Prostate gland (tissue), 2 donors: Measurements from ENCODE around the gene TNRC6C. TPM values are rescaled to one million over a fixed set of nuclear protein-coding genes. Genes with fewer than 3 reads are reported as not detected.

Source experiments
- DNase-seq: peaks from one replicate; pipeline ENCODE4 v3.0.0-alpha.2; 2019; ENCODE audit warnings: low spot score
- H3K27ac ChIP-seq, 2 donors: fragments of 200-600 bp; sonication (generic); 2 replicates each; pipeline ENCODE4 v1.5.1; 2017 to 2019
- H3K27me3 ChIP-seq: fragments of 200-600 bp; sonication (generic); replicated peaks from 2 replicates; pipeline ENCODE4 v1.5.1; 2019; ENCODE audit not compliant: insufficient read depth
- H3K36me3 ChIP-seq, 2 donors: fragments of 200-600 bp; sonication (generic); 1 replicate in 1 of 2; 2 replicates in 1 of 2; pipeline versions ENCODE4 v1.5.1 to v1.8.1; 2017 to 2019
- H3K4me1 ChIP-seq: fragments of 200-600 bp; sonication (generic); replicated peaks from 2 replicates; pipeline ENCODE4 v1.5.1; 2019
- H3K4me3 ChIP-seq, 2 donors: fragments of 200-600 bp; sonication (generic); 2 replicates each; pipeline ENCODE4 v1.5.1; 2017 to 2019
- H3K9me3 ChIP-seq: fragments of 200-600 bp; sonication (generic); 2 replicates; pipeline ENCODE4 v1.5.1; 2017
- POLR2A ChIP-seq: fragments of 450-650 bp; IDR thresholded peaks from one replicate; pipeline ENCODE4 v1.6.1; 2016; ENCODE audit warnings: antibody characterized with exemption, mild to moderate bottlenecking
- POLR2AphosphoS5 ChIP-seq: sonication (generic); formaldehyde crosslinking; IDR thresholded peaks from one replicate; pipeline ENCODE4 v1.6.1; 2017; ENCODE audit warnings: antibody characterized with exemption
- WGBS: methylation state at CpG from one replicate; pipeline ENCODE4 v1.1.5; 2018; 5-methylcytosine and 5-hydroxymethylcytosine counted together
- intact Hi-C: fragments of 100-400 bp; cut with DNase I; formaldehyde crosslinking; loops from one replicate; pipeline ENCODE4 v1.14.2; 2022
- total RNA-seq, 2 donors: library from RNA; depleted of rRNA; stranded (reverse); fragments of >200 nt; gene quantifications; one replicate each; pipeline ENCODE4 v1.1.0, GENCODE V29; 2016
- TF ChIP-seq, protein P1 (sequence below), 4 experiments: fragments of 200-600 bp in 2 of 4; fragments of 450-650 bp in 2 of 4; sonication (generic) in 2 of 4; IDR thresholded peaks; 1 replicate in 3 of 4; 2 replicates in 1 of 4; pipeline ENCODE4 v1.5.1; 2016 to 2019; ENCODE audit warnings: antibody characterized with exemption in 4 of 4, mild to moderate bottlenecking in 2 of 4, moderate library complexity in 2 of 4

TNRC6C gene
- total RNA-seq, 2 donors from 2014 or later = 15.5 to 29.7 TPM

DNA sequence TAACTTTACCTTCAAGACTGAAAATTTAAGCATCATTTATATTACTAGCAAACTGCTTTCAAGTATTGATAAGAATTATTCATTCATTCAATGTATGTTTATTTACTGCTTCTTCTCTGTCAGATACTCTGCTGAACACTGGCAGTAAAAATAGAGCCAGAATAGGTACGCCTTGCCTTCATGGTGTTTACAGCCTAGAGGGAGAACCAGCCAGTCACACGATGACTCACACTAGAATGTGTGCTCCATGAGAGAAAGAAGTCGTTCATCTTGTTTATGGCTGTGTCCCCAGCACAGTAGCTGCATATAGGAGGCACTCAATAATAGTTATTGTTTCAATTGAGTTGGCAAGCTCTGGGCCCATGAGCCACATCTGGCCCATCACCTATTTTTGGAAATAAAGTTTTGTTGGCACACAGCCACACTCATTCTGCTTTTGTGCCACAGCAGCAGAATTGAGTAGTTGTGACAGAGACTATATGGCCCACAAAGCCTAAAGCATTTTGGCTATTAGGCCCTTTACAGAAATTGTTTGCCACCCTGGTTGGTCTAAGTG, 85.9 kb downstream of the TNRC6C start:
- peaks cover 4% of the 10 kb centered on the region for H3K4me1 ChIP-seq
- H3K36me3 ChIP-seq = peaks cover 6% of the 10 kb centered on the region in 2 donors
- no peak overlapping the region for H3K27ac ChIP-seq
- 69% methylated on average over 3 of the region's 3 CpGs for WGBS
- no peak for TF ChIP-seq POLR2A
- TF ChIP-seq, protein P1, sequence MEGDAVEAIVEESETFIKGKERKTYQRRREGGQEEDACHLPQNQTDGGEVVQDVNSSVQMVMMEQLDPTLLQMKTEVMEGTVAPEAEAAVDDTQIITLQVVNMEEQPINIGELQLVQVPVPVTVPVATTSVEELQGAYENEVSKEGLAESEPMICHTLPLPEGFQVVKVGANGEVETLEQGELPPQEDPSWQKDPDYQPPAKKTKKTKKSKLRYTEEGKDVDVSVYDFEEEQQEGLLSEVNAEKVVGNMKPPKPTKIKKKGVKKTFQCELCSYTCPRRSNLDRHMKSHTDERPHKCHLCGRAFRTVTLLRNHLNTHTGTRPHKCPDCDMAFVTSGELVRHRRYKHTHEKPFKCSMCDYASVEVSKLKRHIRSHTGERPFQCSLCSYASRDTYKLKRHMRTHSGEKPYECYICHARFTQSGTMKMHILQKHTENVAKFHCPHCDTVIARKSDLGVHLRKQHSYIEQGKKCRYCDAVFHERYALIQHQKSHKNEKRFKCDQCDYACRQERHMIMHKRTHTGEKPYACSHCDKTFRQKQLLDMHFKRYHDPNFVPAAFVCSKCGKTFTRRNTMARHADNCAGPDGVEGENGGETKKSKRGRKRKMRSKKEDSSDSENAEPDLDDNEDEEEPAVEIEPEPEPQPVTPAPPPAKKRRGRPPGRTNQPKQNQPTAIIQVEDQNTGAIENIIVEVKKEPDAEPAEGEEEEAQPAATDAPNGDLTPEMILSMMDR (IDR thresholded peaks at IDR 0.05) = no peak
- intact Hi-C loops = loop anchor here (10.0 kb wide), 2 partner anchors 60 to 130 kb away; no protein-coding TSS in a partner anchor
- no peaks in the 10 kb centered on the region for H3K27me3 ChIP-seq
- no peaks in the 10 kb centered on the region for H3K9me3 ChIP-seq
- no peak for DNase-seq
- H3K4me3 ChIP-seq = no peak overlapping the region

- no peaks in the 10 kb centered on the region for H3K9me3 ChIP-seq
- no peak overlapping the region for H3K4me3 ChIP-seq
- WGBS = over 99% methylated on average over 5 of the region's 5 CpGs
- intact Hi-C loops = loop anchor here (10.0 kb wide), 2 partner anchors 59 to 129 kb away; no protein-coding TSS in a partner anchor
- TF ChIP-seq POLR2AphosphoS5 = no peak
- TF ChIP-seq, protein P1 (IDR thresholded peaks at IDR 0.05) = no peak
- no peak for TF ChIP-seq POLR2A
- no peak overlapping the region for H3K27ac ChIP-seq
- no peaks in the 10 kb centered on the region for H3K4me1 ChIP-seq
- H3K36me3 ChIP-seq = peaks cover 10 to 11% of the 10 kb centered on the region in 2 donors
- DNase-seq = no peak
- H3K27me3 ChIP-seq = no peaks in the 10 kb centered on the region
These were observed 86.8 kb downstream of the TNRC6C start for GRCh38 chr17:78045316-78045715.

- TF ChIP-seq, protein P1 (IDR thresholded peaks at IDR 0.05) = no peak
- no peak for TF ChIP-seq POLR2AphosphoS5
- TF ChIP-seq POLR2A = no peak
- 89% methylated on average over 2 of the region's 2 CpGs for WGBS
- intact Hi-C loops = loop anchor here (10.0 kb wide), 2 partner anchors 58 to 128 kb away; no protein-coding TSS in a partner anchor
- no peaks in the 10 kb centered on the region for H3K9me3 ChIP-seq
- H3K4me3 ChIP-seq = no peak overlapping the region
- H3K27me3 ChIP-seq = no peaks in the 10 kb centered on the region
- H3K27ac ChIP-seq = no peak overlapping the region
- H3K36me3 ChIP-seq = peaks cover 10 to 11% of the 10 kb centered on the region in 2 donors
- H3K4me1 ChIP-seq = no peaks in the 10 kb centered on the region
- DNase-seq = no peak
These were observed 88.4 kb downstream of the TNRC6C start for GRCh38 chr17:78046923-78047322.

GRCh38 chr17:78048346-78049292, 90.1 kb downstream of the TNRC6C start:
- Histone ChIP-seq H3K4me3 (no peak overlapping the region), H3K4me1 (no peaks in the 10 kb centered on the region), H3K27ac (no peak overlapping the region), H3K36me3 (peaks cover 10 to 11% of the 10 kb centered on the region in 2 donors), H3K9me3 (no peaks in the 10 kb centered on the region), H3K27me3 (no peaks in the 10 kb centered on the region)
- TF ChIP-seq POLR2A (no peak), POLR2AphosphoS5 (no peak)
- TF ChIP-seq, protein P1 (IDR thresholded peaks at IDR 0.05) = no peak
- intact Hi-C loops = loop anchor here (10.0 kb wide), 2 partner anchors 56 to 126 kb away; no protein-coding TSS in a partner anchor
- WGBS = 91% methylated on average over 10 of the region's 10 CpGs
- DNase-seq = no peak
